Measurements from ENCODE around the gene VWA8. TPM values are rescaled to one million over a fixed set of nuclear protein-coding genes. Genes with fewer than 3 reads are reported as not detected.

The VWA8 gene
- total and polyA plus RNA-seq, 2 experiments from 2014 or later: 6.3 to 24.6 TPM

DNA sequence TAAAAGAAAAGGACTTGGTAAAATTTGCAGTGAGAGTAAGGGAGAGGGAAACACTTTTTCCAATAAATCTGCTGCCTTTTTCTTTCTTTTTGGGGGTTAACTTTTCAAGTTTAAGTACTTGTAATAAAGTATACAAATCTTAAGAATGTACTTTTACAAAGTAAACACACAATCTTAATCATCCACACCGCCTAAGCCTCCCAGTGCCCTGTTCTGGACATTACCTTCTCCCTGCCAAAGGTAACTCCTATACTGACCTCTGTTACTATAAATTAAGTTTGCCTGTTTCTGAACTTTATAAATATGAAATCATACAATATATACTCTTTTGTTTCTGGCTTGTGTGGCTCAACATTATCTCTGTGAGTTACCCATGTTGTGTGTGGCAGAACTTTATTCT lies 365.6 kb downstream of the VWA8 start (continued):
- TF ChIP-seq, protein P1, sequence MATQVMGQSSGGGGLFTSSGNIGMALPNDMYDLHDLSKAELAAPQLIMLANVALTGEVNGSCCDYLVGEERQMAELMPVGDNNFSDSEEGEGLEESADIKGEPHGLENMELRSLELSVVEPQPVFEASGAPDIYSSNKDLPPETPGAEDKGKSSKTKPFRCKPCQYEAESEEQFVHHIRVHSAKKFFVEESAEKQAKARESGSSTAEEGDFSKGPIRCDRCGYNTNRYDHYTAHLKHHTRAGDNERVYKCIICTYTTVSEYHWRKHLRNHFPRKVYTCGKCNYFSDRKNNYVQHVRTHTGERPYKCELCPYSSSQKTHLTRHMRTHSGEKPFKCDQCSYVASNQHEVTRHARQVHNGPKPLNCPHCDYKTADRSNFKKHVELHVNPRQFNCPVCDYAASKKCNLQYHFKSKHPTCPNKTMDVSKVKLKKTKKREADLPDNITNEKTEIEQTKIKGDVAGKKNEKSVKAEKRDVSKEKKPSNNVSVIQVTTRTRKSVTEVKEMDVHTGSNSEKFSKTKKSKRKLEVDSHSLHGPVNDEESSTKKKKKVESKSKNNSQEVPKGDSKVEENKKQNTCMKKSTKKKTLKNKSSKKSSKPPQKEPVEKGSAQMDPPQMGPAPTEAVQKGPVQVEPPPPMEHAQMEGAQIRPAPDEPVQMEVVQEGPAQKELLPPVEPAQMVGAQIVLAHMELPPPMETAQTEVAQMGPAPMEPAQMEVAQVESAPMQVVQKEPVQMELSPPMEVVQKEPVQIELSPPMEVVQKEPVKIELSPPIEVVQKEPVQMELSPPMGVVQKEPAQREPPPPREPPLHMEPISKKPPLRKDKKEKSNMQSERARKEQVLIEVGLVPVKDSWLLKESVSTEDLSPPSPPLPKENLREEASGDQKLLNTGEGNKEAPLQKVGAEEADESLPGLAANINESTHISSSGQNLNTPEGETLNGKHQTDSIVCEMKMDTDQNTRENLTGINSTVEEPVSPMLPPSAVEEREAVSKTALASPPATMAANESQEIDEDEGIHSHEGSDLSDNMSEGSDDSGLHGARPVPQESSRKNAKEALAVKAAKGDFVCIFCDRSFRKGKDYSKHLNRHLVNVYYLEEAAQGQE (IDR thresholded peaks at IDR 0.05; ENCODE audit: unreplicated experiment): no peak
- TF ChIP-seq STAT1 (IDR thresholded peaks at IDR 0.05; ENCODE audit: unreplicated experiment): no peak
- TF ChIP-seq EZH2 (IDR thresholded peaks at IDR 0.05; ENCODE audit: low read depth, unreplicated experiment): no peak
- TF ChIP-seq NANOG (IDR thresholded peaks at IDR 0.05; ENCODE audit: borderline replicate concordance): no peak
- TF ChIP-seq ZNF114 (CRISPR knock-in tag; IDR thresholded peaks at IDR 0.05): no peak
- TF ChIP-seq, protein P2, sequence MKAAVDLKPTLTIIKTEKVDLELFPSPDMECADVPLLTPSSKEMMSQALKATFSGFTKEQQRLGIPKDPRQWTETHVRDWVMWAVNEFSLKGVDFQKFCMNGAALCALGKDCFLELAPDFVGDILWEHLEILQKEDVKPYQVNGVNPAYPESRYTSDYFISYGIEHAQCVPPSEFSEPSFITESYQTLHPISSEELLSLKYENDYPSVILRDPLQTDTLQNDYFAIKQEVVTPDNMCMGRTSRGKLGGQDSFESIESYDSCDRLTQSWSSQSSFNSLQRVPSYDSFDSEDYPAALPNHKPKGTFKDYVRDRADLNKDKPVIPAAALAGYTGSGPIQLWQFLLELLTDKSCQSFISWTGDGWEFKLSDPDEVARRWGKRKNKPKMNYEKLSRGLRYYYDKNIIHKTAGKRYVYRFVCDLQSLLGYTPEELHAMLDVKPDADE (IDR thresholded peaks at IDR 0.05): no peak

DNA sequence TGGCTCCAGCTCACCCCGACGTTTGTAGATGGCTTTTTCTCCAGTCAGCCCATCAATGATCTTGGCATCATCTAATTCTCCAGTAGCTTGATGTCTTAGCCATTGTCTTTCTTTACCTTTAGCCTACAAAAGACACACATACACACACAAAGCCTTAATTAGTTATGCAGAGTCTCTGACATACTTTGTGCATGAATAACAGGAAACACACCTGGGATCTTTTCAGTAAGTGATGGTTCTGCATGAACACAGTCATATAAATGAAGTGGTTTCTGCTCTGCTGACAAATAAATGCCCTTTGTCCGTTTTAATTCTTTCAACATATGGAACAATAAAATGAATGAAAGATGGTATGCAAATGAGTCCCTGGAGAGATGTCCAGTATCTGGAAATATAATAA lies 370.3 kb downstream of the VWA8 start:
- H3K27ac ChIP-seq (ENCODE audit: low read depth): no peak overlapping the region

More for the DNA sequence above, 370.3 kb downstream of the VWA8 start:
- Mint-ChIP-seq H3K9me3 (no peaks in the 10 kb centered on the region), H3K4me1 (peaks cover 8% of the 10 kb centered on the region; the same call in 2 of the 3 replicates), H3K27me3 (ENCODE audit: insufficient read depth, low read depth, poor library complexity) (no peaks in the 10 kb centered on the region), H3K27ac (0 out of 2 replicates have a peak overlapping the region, but pooled peaks have one; percentile 95), H3K36me3 (ENCODE audit: low read depth) (peaks cover 8% of the 10 kb centered on the region; the same call in 1 of the 3 replicates), H3K4me3 (no peak overlapping the region)
- DNase-seq (ENCODE audit: low spot score) (no peak), ATAC-seq (no peak)
- no peaks in the 10 kb centered on the region for H3K79me2 ChIP-seq (replicated peaks; ENCODE audit: insufficient read depth)
- H3K36me3 ChIP-seq (ENCODE audit: insufficient read depth): no peaks in the 10 kb centered on the region; the same call in 1 of the 2 replicates
- H3K4me2 ChIP-seq: no peak overlapping the region
- no peaks in the 10 kb centered on the region for H3F3A ChIP-seq (replicated peaks; ENCODE audit: low read depth)
- no peaks in the 10 kb centered on the region for H4K20me1 ChIP-seq (replicated peaks; ENCODE audit: insufficient read depth)
- no peaks in the 10 kb centered on the region for H3K4me1 ChIP-seq (ENCODE audit: insufficient read depth)
- no peaks in the 10 kb centered on the region for H3K9me2 ChIP-seq (ENCODE audit: insufficient read depth)
- H2AFZ ChIP-seq: no peak overlapping the region
- no peaks in the 10 kb centered on the region for H3K27me3 ChIP-seq (ENCODE audit: insufficient read depth)
- H3K4me3 ChIP-seq: no peak overlapping the region
- TF ChIP-seq ZNF331 (CRISPR knock-in tag; IDR thresholded peaks at IDR 0.05; ENCODE audit: low read depth) (no peak), POLR2AphosphoS5 (IDR thresholded peaks at IDR 0.05; ENCODE audit: low read depth) (no peak), EZH2 (IDR thresholded peaks at IDR 0.05; ENCODE audit: low read depth, unreplicated experiment) (no peak), STAT1 (IDR thresholded peaks at IDR 0.05; ENCODE audit: unreplicated experiment) (no peak), EZH2phosphoT487 (IDR thresholded peaks at IDR 0.05; ENCODE audit: unreplicated experiment) (no peak), JUNB (IDR thresholded peaks at IDR 0.05; ENCODE audit: unreplicated experiment) (no peak)
- TF ChIP-seq, protein P2 (IDR thresholded peaks at IDR 0.05): no peak
- TF ChIP-seq, protein P3, sequence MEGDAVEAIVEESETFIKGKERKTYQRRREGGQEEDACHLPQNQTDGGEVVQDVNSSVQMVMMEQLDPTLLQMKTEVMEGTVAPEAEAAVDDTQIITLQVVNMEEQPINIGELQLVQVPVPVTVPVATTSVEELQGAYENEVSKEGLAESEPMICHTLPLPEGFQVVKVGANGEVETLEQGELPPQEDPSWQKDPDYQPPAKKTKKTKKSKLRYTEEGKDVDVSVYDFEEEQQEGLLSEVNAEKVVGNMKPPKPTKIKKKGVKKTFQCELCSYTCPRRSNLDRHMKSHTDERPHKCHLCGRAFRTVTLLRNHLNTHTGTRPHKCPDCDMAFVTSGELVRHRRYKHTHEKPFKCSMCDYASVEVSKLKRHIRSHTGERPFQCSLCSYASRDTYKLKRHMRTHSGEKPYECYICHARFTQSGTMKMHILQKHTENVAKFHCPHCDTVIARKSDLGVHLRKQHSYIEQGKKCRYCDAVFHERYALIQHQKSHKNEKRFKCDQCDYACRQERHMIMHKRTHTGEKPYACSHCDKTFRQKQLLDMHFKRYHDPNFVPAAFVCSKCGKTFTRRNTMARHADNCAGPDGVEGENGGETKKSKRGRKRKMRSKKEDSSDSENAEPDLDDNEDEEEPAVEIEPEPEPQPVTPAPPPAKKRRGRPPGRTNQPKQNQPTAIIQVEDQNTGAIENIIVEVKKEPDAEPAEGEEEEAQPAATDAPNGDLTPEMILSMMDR (conservative IDR thresholded peaks at IDR 0.05; ENCODE audit: low read depth in 2 of 2): no peak

Data from GM23338 (cell line).